Astrocyte of the spinal cord (primary cell): ENCODE data around the gene PTGR3.

Source experiments
- DNase-seq: peaks from one replicate; pipeline ENCODE4 v3.0.0; 2011; ENCODE audit warnings: low read depth, low spot score
- H3K4me3 ChIP-seq: 2 replicates; pipeline ENCODE4 v1.5.1; 2011; ENCODE audit warnings: low read depth, mild to moderate bottlenecking, low read length, moderate library complexity
- in situ Hi-C: cut with HindIII; loops from 2 replicates; pipeline ENCODE4 v1.10.0; 2017; ENCODE audit warnings: low sequenced_read_pairs
- TF ChIP-seq, protein P1 (sequence below): IDR thresholded peaks from 2 replicates; pipeline ENCODE4 v1.5.1; 2012; ENCODE audit warnings: low read depth, mild to moderate bottlenecking, low read length, inconsistent platforms

Gene PTGR3

GRCh38 chr18:75246721-75247610 lies 38.0 kb upstream of the PTGR3 start:
- no peak for DNase-seq
- peak overlapping the region; percentile 36 for H3K4me3 ChIP-seq
- TF ChIP-seq, protein P1, sequence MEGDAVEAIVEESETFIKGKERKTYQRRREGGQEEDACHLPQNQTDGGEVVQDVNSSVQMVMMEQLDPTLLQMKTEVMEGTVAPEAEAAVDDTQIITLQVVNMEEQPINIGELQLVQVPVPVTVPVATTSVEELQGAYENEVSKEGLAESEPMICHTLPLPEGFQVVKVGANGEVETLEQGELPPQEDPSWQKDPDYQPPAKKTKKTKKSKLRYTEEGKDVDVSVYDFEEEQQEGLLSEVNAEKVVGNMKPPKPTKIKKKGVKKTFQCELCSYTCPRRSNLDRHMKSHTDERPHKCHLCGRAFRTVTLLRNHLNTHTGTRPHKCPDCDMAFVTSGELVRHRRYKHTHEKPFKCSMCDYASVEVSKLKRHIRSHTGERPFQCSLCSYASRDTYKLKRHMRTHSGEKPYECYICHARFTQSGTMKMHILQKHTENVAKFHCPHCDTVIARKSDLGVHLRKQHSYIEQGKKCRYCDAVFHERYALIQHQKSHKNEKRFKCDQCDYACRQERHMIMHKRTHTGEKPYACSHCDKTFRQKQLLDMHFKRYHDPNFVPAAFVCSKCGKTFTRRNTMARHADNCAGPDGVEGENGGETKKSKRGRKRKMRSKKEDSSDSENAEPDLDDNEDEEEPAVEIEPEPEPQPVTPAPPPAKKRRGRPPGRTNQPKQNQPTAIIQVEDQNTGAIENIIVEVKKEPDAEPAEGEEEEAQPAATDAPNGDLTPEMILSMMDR = no peak
- in situ Hi-C loops = no loop called here

- TF ChIP-seq, protein P1 = peak; percentile 33
- H3K4me3 ChIP-seq = no peak overlapping the region
- in situ Hi-C loops = no loop called here
- DNase-seq = peak; percentile 12
Observed at GRCh38 chr18:75244351-75245313, 35.7 kb upstream of the PTGR3 start.

DNA sequence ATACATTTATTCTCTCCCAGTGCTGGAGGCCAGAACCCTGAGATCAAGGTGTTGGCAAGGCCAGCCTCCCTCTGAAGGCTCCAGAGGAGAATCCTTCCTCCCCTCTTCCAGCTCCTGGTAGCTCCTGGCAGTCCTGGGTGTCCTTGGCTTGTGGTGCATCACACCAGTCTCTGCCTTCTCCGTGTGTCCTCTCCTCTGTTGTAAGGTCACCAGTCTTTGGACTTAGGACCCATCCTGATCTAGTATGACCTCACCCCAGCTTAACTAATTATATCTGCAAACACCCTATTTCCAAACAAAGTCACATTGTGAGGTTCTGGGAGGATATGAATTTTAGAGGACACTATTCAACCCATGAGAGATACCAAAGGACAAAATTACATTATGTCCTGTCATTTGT lies 32.8 kb upstream of the PTGR3 start:
- TF ChIP-seq, protein P1 = no peak
- no peak for DNase-seq
- in situ Hi-C loops = no loop called here
- no peak overlapping the region for H3K4me3 ChIP-seq

DNA sequence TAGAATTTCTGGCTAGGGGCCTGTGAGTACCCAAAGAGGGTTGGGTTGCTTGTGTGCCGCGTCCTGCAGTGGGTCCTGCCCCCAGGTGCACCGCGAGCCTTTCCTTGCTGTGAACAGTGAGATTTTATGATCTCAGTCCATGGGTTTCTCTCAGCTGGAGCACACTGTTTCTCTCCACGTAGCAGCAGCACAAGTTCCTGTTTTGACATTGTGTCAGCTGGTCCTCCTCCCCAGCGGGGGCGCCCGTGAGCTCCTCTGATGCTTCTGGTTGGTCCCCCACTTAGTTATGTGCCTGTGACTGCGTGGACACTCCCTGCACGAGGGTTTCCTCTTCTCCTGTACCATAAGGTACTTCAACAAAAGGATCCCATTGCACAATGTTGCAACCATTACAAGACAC lies 31.5 kb upstream of the PTGR3 start:
- no peak overlapping the region for H3K4me3 ChIP-seq
- no peak for DNase-seq
- in situ Hi-C loops = no loop called here
- TF ChIP-seq, protein P1 = no peak

- no peak for DNase-seq
- in situ Hi-C loops = no loop called here
- H3K4me3 ChIP-seq = no peak overlapping the region
- TF ChIP-seq, protein P1 = no peak
Observed at GRCh38 chr18:75238786-75239185, 29.8 kb upstream of the PTGR3 start.

DNA sequence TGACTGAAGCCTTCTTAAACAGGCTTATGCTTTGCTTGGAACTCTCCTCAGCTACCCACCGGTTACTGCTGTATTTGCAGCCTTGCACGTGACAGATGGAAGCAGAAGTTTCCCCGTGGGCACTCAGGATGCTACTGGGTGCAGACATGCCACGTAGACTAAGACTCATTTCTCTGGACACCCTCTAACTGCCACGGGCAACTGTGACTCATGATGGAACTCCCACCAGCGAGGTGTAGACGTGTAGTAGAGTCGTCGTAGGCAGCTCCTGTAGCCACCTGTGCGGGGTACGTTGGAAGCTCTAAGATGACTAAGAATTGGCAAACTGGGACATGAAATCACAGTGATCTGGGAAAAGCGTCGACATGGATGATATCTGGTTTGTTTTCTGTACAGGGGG lies 29.2 kb upstream of the PTGR3 start:
- TF ChIP-seq, protein P1 = no peak
- H3K4me3 ChIP-seq = no peak overlapping the region
- DNase-seq = no peak
- in situ Hi-C loops = no loop called here
